CD8-positive, alpha-beta memory T cell (primary cell): ENCODE results near the gene C11orf21. TPM values are rescaled to one million over a fixed set of nuclear protein-coding genes. Genes with fewer than 3 reads are reported as not detected.

Experiments
- CTCF ChIA-PET: fragments of 350-600 bp; sonication (Branson Sonifier 250); formaldehyde crosslinking; loops from one replicate; lab custom pipeline; 2021; ENCODE audit warnings: antibody characterized with exemption; lab: Charles Lee
- POLR2A ChIA-PET: fragments of 350-600 bp; sonication (Branson Sonifier 250); formaldehyde crosslinking; loops from one replicate; lab custom pipeline; 2021; ENCODE audit warnings: antibody characterized with exemption; lab: Charles Lee
- DNase-seq, 5 donors: peaks; one replicate each; pipeline versions ENCODE4 v3.0.0 to v3.0.0-alpha.2; 2020 to 2022; ENCODE audit warnings: mixed read lengths in 1 of 5
- H3K27ac ChIP-seq: one replicate; pipeline ENCODE4 v1.7.0; 2013; ENCODE audit warnings: low read depth, mild to moderate bottlenecking, low read length, moderate library complexity
- H3K27me3 ChIP-seq: 2 replicates; pipeline ENCODE4 v1.7.0; 2013; ENCODE audit warnings: low read length, mild to moderate bottlenecking; ENCODE audit not compliant: insufficient read depth, poor library complexity, severe bottlenecking
- H3K36me3 ChIP-seq: 2 replicates; pipeline ENCODE4 v1.7.0; 2013; ENCODE audit warnings: mild to moderate bottlenecking, low read length, moderate library complexity; ENCODE audit not compliant: insufficient read depth
- H3K4me1 ChIP-seq: 2 replicates; pipeline ENCODE4 v1.7.0; 2013; ENCODE audit warnings: mild to moderate bottlenecking, low read length, moderate library complexity; ENCODE audit not compliant: insufficient read depth
- H3K4me3 ChIP-seq: 2 replicates; pipeline ENCODE4 v1.7.0; 2013; ENCODE audit warnings: mild to moderate bottlenecking, low read length
- H3K9me3 ChIP-seq: 2 replicates; pipeline ENCODE4 v1.7.0; 2013; ENCODE audit warnings: mild to moderate bottlenecking, low read length
- H3K27ac Mint-ChIP-seq, 8 donors: one replicate each; pipeline ENCODE4 v1.8.0; 2020 to 2021; ENCODE audit warnings: mixed read lengths in 8 of 8, mild to moderate bottlenecking in 6 of 8, inconsistent platforms in 3 of 8, moderate library complexity in 3 of 8
- H3K27me3 Mint-ChIP-seq, 2 donors: one replicate each; pipeline ENCODE4 v1.8.0; 2020 to 2021; ENCODE audit warnings: mixed read lengths in 2 of 2, mild to moderate bottlenecking in 1 of 2, moderate library complexity in 1 of 2
- H3K36me3 Mint-ChIP-seq, 3 donors: one replicate each; pipeline ENCODE4 v1.8.0; 2020 to 2021; ENCODE audit warnings: mixed read lengths in 3 of 3, inconsistent platforms in 1 of 3, mild to moderate bottlenecking in 1 of 3
- H3K4me1 Mint-ChIP-seq, 3 donors: one replicate each; pipeline ENCODE4 v1.8.0; 2020 to 2021; ENCODE audit warnings: mixed read lengths in 3 of 3, inconsistent platforms in 1 of 3, mild to moderate bottlenecking in 1 of 3
- H3K4me3 Mint-ChIP-seq, 7 donors: one replicate each; pipeline ENCODE4 v1.8.0; 2020 to 2021; ENCODE audit warnings: mixed read lengths in 7 of 7, mild to moderate bottlenecking in 6 of 7, moderate library complexity in 4 of 7, inconsistent platforms in 2 of 7
- H3K9me3 Mint-ChIP-seq, 5 donors: one replicate each; pipeline ENCODE4 v1.8.0; 2020 to 2022; ENCODE audit warnings: mixed read lengths in 5 of 5, mild to moderate bottlenecking in 3 of 5, moderate library complexity in 2 of 5, inconsistent platforms in 1 of 5
- polyA plus RNA-seq: library from polyadenylated mRNA; unstranded; fragments of 300-500 nt; fragmentation: Illumina TruSeq; gene quantifications from one replicate; pipeline ENCODE4 v1.2.3, GENCODE V29; 2021
- total RNA-seq, 2 experiments: library from RNA; stranded (reverse); gene quantifications; one replicate each; pipeline ENCODE4 v1.2.3, GENCODE V29; 2021

C11orf21 gene
- total and polyA plus RNA-seq, 3 experiments from 2014 or later: 8.8 to 30.1 (median 9.4) TPM

DNA sequence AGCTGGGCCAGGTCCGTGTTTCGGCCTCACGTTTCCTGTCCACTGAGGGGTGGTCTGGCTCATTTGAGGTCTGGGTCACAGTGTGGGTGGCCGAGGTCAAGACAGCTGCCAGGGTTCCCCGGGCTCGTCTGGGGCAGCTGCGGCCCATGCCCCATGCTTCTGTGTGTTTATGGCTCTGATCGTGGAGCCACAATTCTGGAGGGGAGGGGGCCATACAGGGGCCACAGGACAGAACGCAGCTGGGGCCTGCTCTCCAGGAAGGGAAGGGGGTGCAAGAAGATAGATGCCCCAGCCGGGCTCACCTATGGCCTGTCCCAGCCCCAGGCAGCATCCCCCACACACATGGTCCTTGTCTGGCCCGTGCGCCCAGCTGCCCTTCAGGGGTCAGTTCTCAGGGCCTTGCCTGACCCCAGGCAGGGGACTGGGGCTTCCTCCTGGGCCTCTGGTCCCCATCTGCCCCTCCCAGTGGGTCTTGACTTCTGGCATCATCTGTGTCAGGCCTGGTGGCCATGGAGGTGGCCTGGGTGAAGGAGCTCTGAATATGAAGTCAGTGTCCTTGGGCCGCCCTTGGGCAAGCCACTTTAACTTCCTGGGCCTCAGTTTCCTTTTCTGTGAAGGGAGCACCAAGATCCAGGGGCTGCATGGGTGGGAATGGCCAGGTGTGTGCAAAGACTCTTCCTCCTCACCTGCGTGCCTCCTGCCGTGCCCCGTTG lies 8.5 kb upstream of the C11orf21 start:
- no peak overlapping the region for H3K27ac ChIP-seq
- no peak overlapping the region for H3K4me3 ChIP-seq
- Mint-ChIP-seq H3K27me3 (no peaks in the 10 kb centered on the region), H3K9me3 (no peaks in the 10 kb centered on the region), H3K4me3 (no peak overlapping the region), H3K36me3 (peaks cover 0 to 2% (median 0%) of the 10 kb centered on the region in 3 donors), H3K4me1 (peaks cover 14 to 31% (median 14%) of the 10 kb centered on the region in 3 donors), H3K27ac (peak overlapping the region in 1 of 8 donors; percentile 74)
- DNase-seq: no peak
- no peaks in the 10 kb centered on the region for H3K9me3 ChIP-seq
- H3K36me3 ChIP-seq: no peaks in the 10 kb centered on the region
- POLR2A ChIA-PET: interaction anchor here (1.5 kb wide), 1 partner anchor 9 kb away, joined by 4 read pairs; the partner anchor contains the start of genes C11orf21 and TSPAN32
- peaks cover 21% of the 10 kb centered on the region for H3K4me1 ChIP-seq
- no peaks in the 10 kb centered on the region for H3K27me3 ChIP-seq
- CTCF ChIA-PET: interaction anchor here (0.9 to 2.9 kb wide), 3 partner anchors 90 to 223 kb away, joined by 3 to 13 read pairs (median 3); partner anchors contain the start of gene TSSC4

DNA sequence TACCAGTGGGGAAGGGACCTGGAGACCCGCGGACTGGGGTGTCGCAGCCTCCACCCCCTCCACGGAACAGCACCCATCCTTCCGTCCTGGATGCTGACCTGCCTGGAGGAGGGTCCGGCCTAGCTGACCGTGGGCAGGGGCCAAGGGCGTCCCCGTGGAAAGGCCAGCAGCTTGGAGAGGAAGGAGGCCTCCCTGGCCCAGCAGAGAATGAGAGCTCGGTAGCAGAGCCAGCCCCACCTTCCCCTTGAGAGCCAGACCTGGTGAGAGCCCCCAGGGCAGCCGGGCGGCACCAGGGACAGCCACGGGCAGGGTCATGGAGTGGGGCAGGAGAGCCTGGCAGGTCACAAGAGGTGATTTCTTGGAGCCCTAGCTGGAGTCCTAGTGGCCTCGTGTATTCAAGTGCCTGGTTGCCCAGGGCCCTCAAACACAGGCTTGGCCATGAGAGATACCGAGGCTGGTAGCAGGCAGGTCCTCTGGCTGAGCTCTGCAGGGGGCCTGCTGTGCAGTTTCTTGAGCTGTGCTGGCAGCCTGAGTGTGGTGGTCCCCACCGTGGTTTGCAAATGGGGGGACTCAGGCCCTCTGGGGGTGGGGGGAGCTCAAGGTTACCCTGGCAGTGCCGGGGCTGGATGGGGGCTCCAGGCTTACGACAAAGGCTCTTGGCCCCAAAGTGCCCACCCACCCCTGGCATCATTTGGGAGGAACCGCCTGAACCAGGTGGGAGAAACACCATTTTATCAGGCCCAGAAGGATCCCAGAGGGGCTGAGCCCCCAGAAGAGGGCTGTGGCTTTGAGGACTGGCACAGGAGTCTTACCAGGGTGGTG lies 7.7 kb upstream of the C11orf21 start:
- no peak for DNase-seq
- H3K27me3 Mint-ChIP-seq: no peaks in the 10 kb centered on the region
- H3K9me3 Mint-ChIP-seq: no peaks in the 10 kb centered on the region
- H3K4me3 Mint-ChIP-seq: no peak overlapping the region
- Histone ChIP-seq H3K9me3 (no peaks in the 10 kb centered on the region), H3K4me1 (peaks cover 29% of the 10 kb centered on the region), H3K27ac (no peak overlapping the region), H3K27me3 (no peaks in the 10 kb centered on the region), H3K4me3 (no peak overlapping the region), H3K36me3 (no peaks in the 10 kb centered on the region)
- peaks cover 0 to 2% (median 0%) of the 10 kb centered on the region in 3 donors for H3K36me3 Mint-ChIP-seq
- peak overlapping the region in 1 of 8 donors; percentile 74 for H3K27ac Mint-ChIP-seq
- peaks cover 17 to 36% (median 18%) of the 10 kb centered on the region in 3 donors for H3K4me1 Mint-ChIP-seq
- CTCF ChIA-PET: interaction anchor here (1.5 to 2.9 kb wide), 2 partner anchors 10 to 111 kb away, joined by 5 to 13 read pairs; no protein-coding TSS in a partner anchor
- POLR2A ChIA-PET: interaction anchor here (1.0 to 1.5 kb wide), 2 partner anchors 8 to 68 kb away, joined by 3 to 4 read pairs; partner anchors contain the start of genes C11orf21 and TSPAN32

DNA sequence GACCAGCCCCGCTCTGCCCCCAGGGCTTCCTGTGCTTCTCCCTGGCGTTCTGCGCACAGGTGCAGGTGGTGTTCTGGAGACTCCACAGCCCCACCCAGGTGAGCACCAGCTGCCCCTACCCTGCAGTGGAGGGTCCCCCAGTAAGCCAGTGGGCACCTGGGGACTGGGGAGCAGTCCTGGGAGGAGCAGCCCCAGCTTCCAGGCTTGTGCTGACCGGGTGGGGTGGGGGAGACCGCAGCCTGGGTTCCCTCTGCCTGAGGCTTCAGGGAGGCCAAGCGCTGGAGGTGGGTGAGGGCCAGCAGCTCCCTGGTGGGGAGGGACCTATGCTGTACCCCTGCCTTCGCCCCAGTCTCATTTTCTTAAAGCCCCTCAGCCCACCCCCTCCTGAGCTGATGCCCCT lies 7.0 kb upstream of the C11orf21 start:
- Histone ChIP-seq H3K4me3 (no peak overlapping the region), H3K9me3 (no peaks in the 10 kb centered on the region), H3K27me3 (no peaks in the 10 kb centered on the region), H3K4me1 (peaks cover 36% of the 10 kb centered on the region), H3K27ac (no peak overlapping the region), H3K36me3 (no peaks in the 10 kb centered on the region)
- no peaks in the 10 kb centered on the region for H3K27me3 Mint-ChIP-seq
- CTCF ChIA-PET: interaction anchor here (1.5 to 2.9 kb wide), 2 partner anchors 9 to 111 kb away, joined by 5 to 13 read pairs; no protein-coding TSS in a partner anchor
- peaks cover 0 to 2% (median 0%) of the 10 kb centered on the region in 3 donors for H3K36me3 Mint-ChIP-seq
- no peak overlapping the region for H3K27ac Mint-ChIP-seq
- DNase-seq: no peak
- POLR2A ChIA-PET: interaction anchor here (1.0 kb wide), 1 partner anchor 69 kb away, joined by 3 read pairs; no protein-coding TSS in a partner anchor
- H3K4me1 Mint-ChIP-seq: peaks cover 17 to 44% (median 25%) of the 10 kb centered on the region in 3 donors
- no peak overlapping the region for H3K4me3 Mint-ChIP-seq
- no peaks in the 10 kb centered on the region for H3K9me3 Mint-ChIP-seq

DNA sequence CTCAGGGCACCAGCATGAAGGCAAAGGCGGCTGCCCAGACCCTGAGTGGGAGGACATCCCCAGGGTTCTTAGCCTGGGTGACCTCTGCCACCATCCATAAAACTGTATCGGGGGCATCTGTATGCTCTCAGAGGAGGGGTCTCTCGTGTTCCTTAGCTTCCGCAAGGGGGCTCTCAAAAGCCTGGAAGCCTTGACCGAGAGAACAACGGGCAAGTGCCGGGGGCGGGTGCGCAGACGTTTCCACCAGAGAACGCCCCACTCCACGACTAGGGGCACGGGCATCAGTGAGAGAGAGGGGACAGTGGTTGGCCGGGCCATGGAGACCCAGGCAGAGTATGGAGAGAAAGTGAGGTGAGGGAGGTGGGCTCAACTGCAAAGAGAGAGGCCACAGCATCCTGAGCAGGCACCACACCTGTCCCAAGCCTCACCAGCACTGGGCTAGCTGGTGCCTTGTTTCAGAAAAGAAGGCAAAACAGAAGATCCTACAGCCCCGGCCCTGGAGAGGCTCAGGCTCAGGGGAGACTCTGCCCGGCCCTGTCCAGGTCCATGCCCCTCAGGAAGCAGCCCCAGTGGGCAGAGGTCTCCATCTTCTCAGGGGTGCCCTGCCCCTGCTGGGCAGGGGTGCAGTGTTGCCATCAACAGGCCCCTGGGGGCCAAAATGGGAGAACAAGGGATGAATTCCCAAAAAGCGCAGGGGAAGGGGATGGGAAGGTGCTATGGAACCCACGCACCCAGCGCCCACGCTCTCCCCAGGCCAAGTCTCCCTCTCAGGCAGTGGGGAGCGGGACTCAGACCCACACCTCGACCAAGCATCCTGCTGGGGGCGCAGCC lies 6.0 kb upstream of the C11orf21 start:
- Histone ChIP-seq H3K4me1 (peaks cover 46% of the 10 kb centered on the region), H3K27me3 (no peaks in the 10 kb centered on the region), H3K9me3 (no peaks in the 10 kb centered on the region), H3K4me3 (no peak overlapping the region), H3K36me3 (no peaks in the 10 kb centered on the region), H3K27ac (no peak overlapping the region)
- peaks cover 19 to 51% (median 27%) of the 10 kb centered on the region in 3 donors for H3K4me1 Mint-ChIP-seq
- POLR2A ChIA-PET: interaction anchor here (2.2 to 3.5 kb wide), 2 partner anchors 70 to 93 kb away, joined by 9 to 19 read pairs; partner anchors contain the start of genes CD81 and TSSC4
- H3K36me3 Mint-ChIP-seq: peaks cover 0 to 2% (median 0%) of the 10 kb centered on the region in 3 donors
- no peaks in the 10 kb centered on the region for H3K9me3 Mint-ChIP-seq
- H3K4me3 Mint-ChIP-seq: peak overlapping the region in 3 of 7 donors; percentile 1 to 23 (median 19)
- H3K27ac Mint-ChIP-seq: peak overlapping the region in 6 of 8 donors; percentile 27 to 90 (median 51)
- no peaks in the 10 kb centered on the region for H3K27me3 Mint-ChIP-seq
- DNase-seq: no peak
- CTCF ChIA-PET: interaction anchor here (1.5 to 9.7 kb wide), 5 partner anchors 8 to 112 kb away, joined by 4 to 317 read pairs (median 22); partner anchors contain the start of genes CD81 and TSSC4

DNA sequence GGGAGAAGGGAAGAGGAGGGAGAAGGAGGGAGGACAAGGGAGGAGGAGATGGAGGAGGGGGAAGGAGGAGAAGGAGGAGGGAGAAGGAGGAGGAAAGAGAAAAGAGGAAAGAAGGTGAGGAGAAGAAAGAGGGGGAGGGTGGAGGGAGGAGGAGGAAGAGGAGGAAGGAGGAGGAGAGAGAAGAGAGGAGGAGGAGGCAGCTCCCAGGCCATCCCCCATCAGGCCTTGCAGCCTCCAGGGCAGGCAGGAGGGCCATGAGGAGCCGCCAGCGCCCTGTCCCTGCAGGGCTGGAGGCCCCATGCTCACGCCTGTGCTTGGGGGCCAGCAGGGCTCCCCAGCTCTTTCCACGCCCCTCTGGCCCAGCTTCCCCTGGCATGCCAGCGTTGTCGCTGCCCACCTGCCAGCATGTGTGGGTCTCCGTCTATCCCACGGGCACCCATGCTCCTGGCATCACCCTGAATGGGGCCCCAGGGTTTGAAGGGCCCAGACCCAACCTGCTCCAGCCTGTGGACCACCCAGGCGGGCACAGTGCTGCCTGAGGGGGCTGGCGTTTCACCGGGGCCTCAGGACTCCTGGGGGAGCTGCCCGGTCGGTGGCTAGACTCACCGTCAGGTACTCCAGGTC lies 5.3 kb upstream of the C11orf21 start:
- no peaks in the 10 kb centered on the region for H3K27me3 Mint-ChIP-seq
- CTCF ChIA-PET: interaction anchor here (0.9 to 9.7 kb wide), 9 partner anchors 37 to 121 kb away, joined by 3 to 317 read pairs (median 5); partner anchors contain the start of genes ASCL2, CD81 and TSSC4
- peak overlapping the region in 2 of 8 donors; percentile 27 to 97 for H3K27ac Mint-ChIP-seq
- H3K4me3 ChIP-seq: no peak overlapping the region
- no peaks in the 10 kb centered on the region for H3K27me3 ChIP-seq
- peaks cover 47% of the 10 kb centered on the region for H3K4me1 ChIP-seq
- H3K36me3 ChIP-seq: no peaks in the 10 kb centered on the region
- H3K27ac ChIP-seq: no peak overlapping the region
- POLR2A ChIA-PET: interaction anchor here (2.2 to 3.5 kb wide), 2 partner anchors 70 to 94 kb away, joined by 9 to 19 read pairs; partner anchors contain the start of genes CD81 and TSSC4
- no peak overlapping the region for H3K4me3 Mint-ChIP-seq
- no peak for DNase-seq
- H3K9me3 Mint-ChIP-seq: no peaks in the 10 kb centered on the region
- no peaks in the 10 kb centered on the region for H3K9me3 ChIP-seq
- H3K36me3 Mint-ChIP-seq: peaks cover 0 to 2% (median 0%) of the 10 kb centered on the region in 3 donors
- H3K4me1 Mint-ChIP-seq: peaks cover 22 to 56% (median 30%) of the 10 kb centered on the region in 3 donors

DNA sequence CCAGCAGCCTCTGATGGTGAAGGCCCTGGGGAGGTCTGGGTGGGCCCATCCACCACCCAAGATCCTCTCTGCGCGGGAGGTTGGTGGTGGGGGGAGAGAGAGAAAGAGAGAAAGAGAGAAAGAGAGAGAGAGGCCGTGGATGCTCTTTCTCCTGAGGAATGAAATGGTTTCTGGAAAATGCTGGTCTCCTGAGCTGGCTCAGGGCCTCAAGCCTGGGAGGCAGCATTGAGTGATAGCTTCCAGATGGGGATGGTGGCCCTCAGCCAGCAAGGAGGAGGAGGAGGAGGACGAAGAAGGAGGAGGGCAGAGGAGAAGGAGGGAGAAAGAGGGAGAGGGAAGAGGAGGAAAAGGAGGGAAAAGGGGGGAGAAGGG lies 4.7 kb upstream of the C11orf21 start:
- Mint-ChIP-seq H3K4me3 (peak overlapping the region; percentile 77 to 98 (median 94)), H3K4me1 (peaks cover 26 to 58% (median 34%) of the 10 kb centered on the region in 3 donors), H3K36me3 (peaks cover 0 to 7% (median 0%) of the 10 kb centered on the region in 3 donors), H3K27ac (peak overlapping the region; percentile 87 to 99 (median 92)), H3K9me3 (no peaks in the 10 kb centered on the region), H3K27me3 (no peaks in the 10 kb centered on the region)
- no peak for DNase-seq
- CTCF ChIA-PET: interaction anchor here (0.7 to 9.7 kb wide), 20 partner anchors 11 to 581 kb away, joined by 3 to 317 read pairs (median 10); partner anchors contain the start of genes ASCL2, CD81 and TSSC4
- H3K4me1 ChIP-seq: peaks cover 47% of the 10 kb centered on the region
- H3K27ac ChIP-seq: no peak overlapping the region
- POLR2A ChIA-PET: interaction anchor here (0.7 to 3.5 kb wide), 3 partner anchors 71 to 94 kb away, joined by 3 to 19 read pairs (median 9); partner anchors contain the start of genes CD81 and TSSC4
- no peaks in the 10 kb centered on the region for H3K9me3 ChIP-seq
- H3K4me3 ChIP-seq: peak overlapping the region; percentile 70
- H3K27me3 ChIP-seq: no peaks in the 10 kb centered on the region
- no peaks in the 10 kb centered on the region for H3K36me3 ChIP-seq
